ENCODE measurements around the gene OGFOD3.
"Not testable (repeated sequence)": the region's sequence is repeated elsewhere in the genome, so short reads cannot be mapped to it uniquely, and the experiment has no call there.

The OGFOD3 gene

GRCh38 chr17:82349287-82349701 lies 69.1 kb downstream of the OGFOD3 start:
- DNase-seq = no peak

- DNase-seq = no peak
These were observed 69.5 kb downstream of the OGFOD3 start for GRCh38 chr17:82348866-82349265.

- DNase-seq = no peak
These were observed 70.0 kb downstream of the OGFOD3 start for GRCh38 chr17:82348434-82348833.

- DNase-seq = not testable (repeated sequence)
These were observed 70.4 kb downstream of the OGFOD3 start for GRCh38 chr17:82347994-82348393.

- no peak for DNase-seq
These were observed 71.8 kb downstream of the OGFOD3 start for GRCh38 chr17:82346342-82347300.

GRCh38 chr17:82345151-82345976 lies 73.0 kb downstream of the OGFOD3 start:
- no peak for DNase-seq

GRCh38 chr17:82344175-82344907 lies 74.0 kb downstream of the OGFOD3 start:
- DNase-seq = no peak

GRCh38 chr17:82343560-82343959 lies 74.8 kb downstream of the OGFOD3 start:
- no peak for DNase-seq

- DNase-seq = no peak
These were observed 75.9 kb downstream of the OGFOD3 start for GRCh38 chr17:82342361-82343079.

GRCh38 chr17:82339634-82340580 lies 78.5 kb downstream of the OGFOD3 start:
- no peak for DNase-seq

All from NCI-H1105 (cell line).